ENCODE data around the gene TMEM141.

- TF ChIP-seq IKZF2 (IDR thresholded peaks at IDR 0.05) (no peak), HDGF (IDR thresholded peaks at IDR 0.05) (no peak), POU2F2 (IDR thresholded peaks at IDR 0.05; ENCODE audit: borderline replicate concordance, low read depth, low read length) (no peak), JUND (IDR thresholded peaks at IDR 0.05; ENCODE audit: low read depth, low read length) (no peak), SRF (IDR thresholded peaks at IDR 0.05; ENCODE audit: low read depth in 2 of 2, low read length in 2 of 2) (no peak), REST (IDR thresholded peaks at IDR 0.05; ENCODE audit: low read depth, low read length) (no peak), SMARCA5 (IDR thresholded peaks at IDR 0.05) (no peak), CTCF (IDR thresholded peaks at IDR 0.05 in 2 of 3, conservative IDR thresholded peaks at IDR 0.05 in 1 of 3; ENCODE audit: control insufficient read depth in 2 of 3, extremely low read depth in 1 of 3, insufficient read depth in 1 of 3, low read depth in 3 of 3, low read length in 3 of 3) (no peak)
These were observed 40.6 kb downstream of the TMEM141 start for GRCh38 chr9:136831720-136832104.
